CD4-positive, alpha-beta T cell treated with Interleukin-2 at 100 ng/mL for 4 hours (primary cell): ENCODE measurements around the gene LCN6.
"Not testable (repeated sequence)": the region's sequence is repeated elsewhere in the genome, so short reads cannot be mapped to it uniquely, and the experiment has no call there.

Experiments
- DNase-seq: peaks from one replicate; pipeline ENCODE4 v3.0.0-alpha.2; 2020; ENCODE audit warnings: low spot score

Gene LCN6

DNA sequence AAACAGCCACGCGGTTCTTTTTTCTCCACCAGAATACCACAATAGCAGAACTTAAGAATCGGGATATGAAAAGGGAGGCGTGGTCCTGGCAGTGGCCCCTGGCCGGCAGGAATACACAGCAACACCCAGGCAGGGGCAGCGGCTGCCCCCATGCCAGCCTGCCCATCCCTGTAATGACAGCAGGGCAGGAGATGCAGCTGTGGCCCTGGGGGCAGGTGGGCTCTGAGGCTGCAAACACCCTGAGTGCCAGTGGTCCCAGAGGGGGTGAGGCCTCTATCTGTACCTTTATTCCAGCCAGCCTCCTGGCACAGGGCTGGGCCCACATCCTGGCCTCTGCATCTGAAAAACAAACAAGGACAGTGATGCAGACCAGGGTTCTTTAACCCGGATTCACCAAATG, 23.6 kb downstream of the LCN6 start:
- DNase-seq = no peak

DNA sequence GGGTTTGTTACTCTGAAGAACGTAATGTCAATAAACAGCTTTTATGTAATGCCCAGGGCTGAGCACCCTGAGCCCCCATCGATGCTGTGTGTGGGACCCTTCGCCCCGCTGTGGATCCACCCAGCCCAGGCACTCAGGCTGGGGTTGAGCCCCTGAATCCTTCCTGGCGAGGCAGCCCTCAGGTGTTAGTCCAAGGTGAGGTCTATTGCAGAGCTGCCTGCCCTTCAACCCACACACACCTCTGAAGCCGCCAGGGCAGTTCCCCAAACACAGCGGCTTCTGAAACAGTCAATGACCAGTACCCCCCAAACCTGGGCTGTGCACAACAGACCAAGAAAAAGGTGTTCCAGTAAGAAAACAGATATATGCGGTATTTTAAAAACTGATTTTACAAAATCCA, 24.3 kb downstream of the LCN6 start:
- DNase-seq = no peak

DNA sequence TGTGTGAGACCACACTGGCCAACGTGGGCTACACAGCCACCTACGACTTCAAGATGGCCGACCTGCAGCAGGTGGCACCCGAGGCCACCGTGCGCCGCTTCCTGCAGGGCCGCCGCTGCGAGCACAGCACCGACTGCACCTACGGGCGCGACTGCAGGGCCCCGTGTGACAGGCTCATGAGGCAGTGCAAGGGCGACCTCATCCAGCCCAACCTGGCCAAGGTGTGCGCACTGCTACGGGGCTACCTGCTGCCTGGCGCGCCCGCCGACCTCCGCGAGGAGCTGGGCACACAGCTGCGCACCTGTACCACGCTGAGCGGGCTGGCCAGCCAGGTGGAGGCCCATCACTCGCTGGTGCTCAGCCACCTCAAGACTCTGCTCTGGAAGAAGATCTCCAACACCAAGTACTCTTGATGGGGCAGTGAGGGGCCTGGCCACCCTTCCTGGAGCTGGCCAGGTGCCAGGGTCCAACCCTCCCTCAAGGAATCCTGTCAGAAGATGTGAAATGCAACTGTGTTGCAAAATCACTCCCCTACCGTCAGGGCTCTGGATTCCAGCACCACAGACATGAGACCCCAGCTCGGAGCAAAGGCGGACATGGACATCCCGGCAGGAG, 24.9 kb downstream of the LCN6 start:
- no peak for DNase-seq

DNA sequence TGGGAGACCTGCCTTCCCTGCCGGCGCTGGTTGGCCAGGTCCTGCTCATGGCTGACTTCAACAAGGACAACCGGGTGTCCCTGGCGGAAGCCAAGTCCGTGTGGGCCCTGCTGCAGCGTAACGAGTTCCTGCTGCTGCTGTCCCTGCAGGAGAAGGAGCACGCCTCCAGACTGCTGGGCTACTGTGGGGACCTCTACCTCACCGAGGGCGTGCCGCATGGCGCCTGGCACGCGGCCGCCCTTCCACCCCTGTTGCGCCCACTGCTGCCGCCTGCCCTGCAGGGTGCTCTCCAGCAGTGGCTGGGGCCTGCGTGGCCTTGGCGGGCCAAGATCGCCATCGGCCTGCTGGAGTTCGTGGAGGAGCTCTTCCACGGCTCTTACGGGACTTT, 25.4 kb downstream of the LCN6 start:
- no peak for DNase-seq

DNA sequence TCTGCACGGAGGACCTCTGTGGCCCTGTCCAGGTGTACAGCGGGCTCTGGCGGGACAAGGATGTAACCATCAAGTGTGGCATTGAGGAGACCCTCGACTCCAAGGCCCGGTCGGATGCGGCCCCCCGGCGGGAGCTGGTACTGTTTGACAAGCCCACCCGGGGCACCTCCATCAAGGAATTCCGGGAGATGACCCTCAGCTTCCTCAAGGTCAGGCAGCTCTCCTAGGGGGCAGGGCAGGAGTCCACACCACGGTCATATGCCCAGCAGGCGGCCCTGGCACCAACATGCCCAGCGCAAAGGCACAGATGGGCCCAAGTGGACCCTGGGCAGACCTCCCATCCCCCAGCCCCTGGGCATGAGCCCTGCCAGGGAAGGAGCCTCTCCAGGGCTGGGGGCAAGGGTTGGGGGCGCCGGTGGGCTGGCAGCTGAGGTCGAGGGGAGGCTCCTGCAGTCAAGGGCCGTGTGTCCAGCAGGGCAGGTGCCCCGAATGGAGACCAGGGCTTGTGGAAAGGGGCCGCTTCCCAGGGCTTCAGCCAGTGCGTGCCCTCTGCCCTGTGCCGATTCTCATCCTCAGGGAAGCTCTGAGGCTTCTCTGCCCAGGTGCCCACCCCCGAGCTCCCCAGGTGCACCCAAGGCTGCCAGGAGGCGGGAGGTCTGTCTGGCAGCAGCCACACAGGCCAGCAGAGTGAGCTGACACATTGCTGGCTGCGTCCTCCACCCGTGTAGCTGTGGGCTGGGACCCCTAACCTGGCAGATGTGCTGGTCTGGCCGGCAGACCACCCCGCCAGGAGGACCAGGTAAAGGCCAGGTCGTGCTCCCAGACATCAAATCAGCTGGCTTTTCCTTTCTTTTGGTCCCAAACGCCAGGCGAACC, 26.0 kb downstream of the LCN6 start:
- DNase-seq = no peak

DNA sequence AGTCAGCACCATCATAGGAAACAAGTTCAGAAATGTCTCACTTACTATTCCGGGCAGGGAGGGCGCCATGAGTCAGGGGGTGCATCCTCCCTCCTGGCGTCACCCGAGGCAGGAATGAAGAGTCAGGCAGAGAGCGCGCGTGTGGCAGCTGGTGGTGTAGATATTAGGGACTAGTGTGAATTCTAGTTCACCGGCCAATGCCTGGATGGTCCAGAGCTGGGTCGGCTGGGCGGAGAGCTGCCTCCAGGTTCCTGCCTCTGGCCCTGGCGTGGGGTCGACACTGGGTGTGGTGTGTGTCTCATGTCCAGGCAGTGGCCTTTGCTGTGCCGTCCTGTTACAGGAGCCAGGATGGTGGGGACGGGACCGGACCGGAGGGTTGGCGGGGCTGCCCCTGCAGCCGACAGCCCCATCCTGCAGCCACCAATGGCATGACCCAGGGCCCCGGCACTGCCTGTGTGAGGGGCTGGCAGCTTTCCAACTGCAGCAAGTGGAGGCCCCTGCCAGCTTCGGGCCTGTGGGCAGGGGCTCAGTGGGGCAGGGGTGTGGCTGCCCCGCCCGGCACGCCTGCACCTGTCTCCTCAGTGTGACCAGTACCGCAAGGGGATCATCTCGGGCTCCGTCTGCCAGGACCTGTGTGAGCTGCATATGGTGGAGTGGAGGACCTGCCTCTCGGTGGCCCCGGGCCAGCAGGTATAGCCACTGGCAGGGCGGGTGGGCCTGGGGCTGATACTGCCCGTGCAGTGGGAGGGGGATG, 26.8 kb downstream of the LCN6 start:
- DNase-seq = no peak

DNA sequence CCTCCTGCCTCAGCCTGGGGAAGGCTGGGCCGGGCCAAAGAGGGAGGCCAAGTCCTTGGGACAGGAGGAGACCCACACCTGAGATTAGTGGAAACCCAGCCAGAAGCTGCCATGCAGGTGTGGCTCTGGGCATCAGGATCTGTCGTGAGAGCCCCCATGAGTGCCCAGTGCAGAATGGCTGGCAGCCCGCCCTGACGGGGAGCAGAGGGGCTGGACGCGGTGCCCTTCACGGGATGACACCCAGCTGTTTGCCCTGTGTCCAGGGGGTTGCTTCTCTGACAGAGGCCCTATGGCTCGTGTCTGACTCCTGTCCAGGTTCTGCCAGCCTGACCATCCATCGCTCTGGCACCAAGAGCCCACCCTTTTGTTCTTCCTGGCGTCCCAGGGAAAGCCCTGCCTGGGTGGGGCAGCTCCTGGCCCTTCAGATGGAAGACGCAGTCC, 27.4 kb downstream of the LCN6 start:
- no peak for DNase-seq

DNA sequence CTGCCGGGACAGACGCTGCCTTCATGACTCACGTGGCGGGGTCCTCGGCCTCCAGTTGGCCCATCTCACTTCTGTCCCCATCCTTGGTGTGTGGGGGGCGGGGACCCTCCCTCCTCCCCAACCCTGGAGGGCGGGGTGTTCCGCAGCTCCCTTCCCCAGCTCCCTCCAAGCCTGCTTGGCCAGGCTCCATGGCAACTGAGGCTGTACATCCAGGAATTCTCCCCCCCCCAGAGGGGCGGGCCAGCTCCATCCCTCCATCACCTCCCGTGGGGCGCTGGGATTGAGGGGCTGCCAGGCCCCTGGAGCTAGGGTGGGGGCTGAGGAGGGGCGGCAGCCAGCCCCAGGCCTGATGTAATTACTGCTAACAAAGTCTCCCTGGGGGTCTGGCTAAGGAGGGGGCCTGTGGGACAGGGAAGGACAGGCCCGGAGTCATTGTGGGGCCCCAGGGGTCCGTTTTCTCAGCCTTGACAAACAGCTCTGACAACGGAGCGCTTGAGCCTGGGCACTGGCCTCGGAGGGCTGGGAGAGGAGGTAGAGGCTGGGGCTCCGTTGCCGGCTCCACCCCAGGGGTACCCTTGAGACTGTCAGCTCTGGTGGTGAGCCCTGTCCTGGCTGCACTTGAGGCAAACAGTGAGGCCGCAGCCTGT, 28.0 kb downstream of the LCN6 start:
- DNase-seq = no peak

DNA sequence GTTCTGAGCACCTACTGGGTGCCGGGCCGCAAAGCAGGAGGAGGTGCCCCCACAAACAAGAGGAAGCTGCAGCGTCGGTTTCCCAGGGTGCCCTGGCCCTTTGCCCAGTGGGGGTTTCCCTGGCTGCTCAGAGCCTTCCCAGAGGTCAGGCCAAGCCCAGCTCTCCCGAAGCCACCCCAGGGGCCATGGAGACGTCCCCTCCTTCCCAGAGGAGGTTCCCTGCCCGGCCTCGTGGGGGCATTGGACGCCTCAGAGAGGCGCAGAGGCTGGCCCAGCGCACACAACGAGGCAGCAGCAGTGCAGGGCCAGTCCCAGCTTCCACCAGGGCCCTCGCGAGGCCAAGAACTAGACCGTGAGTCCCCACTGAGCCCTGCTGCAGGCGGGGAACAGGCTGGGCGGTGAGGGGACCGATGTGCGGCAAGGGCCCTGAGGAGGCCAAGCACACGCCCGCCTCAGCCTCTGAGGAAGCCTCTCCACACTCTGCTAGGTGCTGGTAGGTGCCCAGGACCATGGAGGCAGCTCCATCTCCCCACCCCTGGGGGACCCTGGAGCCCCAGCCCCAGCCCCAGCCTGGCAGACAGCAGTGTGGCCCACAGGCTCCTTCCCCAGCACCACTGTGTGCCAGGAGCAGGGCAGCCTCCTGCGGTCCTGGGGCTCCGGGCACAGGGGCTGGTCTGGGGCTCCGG, 29.0 kb downstream of the LCN6 start:
- no peak for DNase-seq

DNA sequence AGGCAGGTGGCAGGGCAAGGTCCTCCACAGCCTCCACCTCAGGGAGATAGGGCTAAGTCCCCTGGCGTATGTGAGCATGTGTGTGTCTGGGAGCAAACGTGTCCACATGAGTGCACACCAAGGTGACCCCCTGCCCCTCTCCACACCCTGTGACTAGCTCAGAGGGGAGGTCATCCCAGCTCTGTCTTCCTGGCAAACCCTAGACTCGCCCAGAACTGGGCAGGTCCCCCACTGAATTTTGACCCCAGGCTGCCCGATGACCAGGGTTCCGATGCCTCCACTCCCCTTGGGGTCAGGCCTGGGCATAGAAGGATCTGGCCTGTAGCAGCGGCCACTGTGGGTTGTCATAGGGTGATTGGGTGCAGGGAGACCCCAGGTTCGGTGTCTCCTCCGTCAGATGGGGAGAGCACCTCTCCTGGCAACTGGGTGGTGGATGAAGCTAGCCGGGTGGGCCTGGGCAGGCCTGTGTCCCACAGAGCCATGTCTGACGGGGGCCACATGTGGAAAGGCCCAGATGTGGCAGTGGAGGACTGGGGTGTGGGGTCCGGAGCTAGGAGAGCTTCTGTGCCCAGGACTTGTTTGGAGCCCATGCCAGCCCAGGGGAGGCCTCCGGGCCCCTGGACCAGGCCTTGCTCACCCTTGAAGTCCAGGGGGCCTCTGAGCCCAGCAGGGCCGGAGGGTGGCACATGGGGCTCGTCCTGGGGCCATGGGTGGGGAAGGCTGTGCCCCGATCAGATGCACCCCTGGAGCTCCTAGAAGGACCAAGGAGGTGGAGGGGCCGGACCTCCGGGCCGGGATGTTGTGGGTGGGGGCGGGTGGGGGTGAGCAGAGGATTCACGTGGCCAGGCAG, 29.8 kb downstream of the LCN6 start:
- no peak for DNase-seq

DNA sequence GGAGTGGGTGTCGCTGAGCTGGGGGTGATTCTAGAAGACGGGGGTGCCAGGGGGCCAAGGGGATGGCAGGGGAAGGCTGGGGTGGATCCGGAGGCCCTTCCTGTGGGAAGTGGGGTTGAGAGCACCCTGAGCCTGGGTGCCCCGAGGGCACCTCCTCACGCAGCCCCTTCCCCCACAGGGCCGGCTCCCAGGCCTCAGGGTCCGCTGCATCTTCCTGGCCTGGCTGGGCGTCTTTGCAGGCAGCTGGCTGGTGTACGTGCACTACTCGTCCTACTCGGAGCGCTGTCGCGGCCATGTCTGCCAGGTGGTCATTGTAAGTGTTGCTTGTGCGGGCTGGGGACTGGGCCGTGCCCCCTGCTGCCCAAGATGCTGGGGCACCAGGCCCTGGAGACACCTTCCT, 30.9 kb downstream of the LCN6 start:
- no peak for DNase-seq

DNA sequence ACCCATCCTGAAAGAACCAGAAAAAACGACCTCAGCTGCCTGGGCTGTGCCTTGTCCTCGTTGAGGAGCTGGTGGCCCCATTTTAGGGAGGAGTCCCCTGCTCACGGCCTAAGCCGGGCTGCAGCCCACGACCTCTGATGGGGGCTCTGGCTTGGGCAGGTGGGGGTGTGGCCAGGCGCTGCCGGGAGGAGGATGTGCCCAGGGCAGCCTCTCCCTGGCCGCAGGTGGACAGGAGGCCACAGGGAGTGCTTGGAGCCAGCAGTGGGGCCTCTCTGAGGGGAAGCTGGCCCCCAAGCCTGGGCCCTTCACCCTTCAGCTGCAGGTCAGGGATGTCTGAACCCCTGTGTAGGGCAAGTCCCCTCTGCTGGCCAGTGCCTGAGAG, 33.4 kb downstream of the LCN6 start:
- DNase-seq = no peak

DNA sequence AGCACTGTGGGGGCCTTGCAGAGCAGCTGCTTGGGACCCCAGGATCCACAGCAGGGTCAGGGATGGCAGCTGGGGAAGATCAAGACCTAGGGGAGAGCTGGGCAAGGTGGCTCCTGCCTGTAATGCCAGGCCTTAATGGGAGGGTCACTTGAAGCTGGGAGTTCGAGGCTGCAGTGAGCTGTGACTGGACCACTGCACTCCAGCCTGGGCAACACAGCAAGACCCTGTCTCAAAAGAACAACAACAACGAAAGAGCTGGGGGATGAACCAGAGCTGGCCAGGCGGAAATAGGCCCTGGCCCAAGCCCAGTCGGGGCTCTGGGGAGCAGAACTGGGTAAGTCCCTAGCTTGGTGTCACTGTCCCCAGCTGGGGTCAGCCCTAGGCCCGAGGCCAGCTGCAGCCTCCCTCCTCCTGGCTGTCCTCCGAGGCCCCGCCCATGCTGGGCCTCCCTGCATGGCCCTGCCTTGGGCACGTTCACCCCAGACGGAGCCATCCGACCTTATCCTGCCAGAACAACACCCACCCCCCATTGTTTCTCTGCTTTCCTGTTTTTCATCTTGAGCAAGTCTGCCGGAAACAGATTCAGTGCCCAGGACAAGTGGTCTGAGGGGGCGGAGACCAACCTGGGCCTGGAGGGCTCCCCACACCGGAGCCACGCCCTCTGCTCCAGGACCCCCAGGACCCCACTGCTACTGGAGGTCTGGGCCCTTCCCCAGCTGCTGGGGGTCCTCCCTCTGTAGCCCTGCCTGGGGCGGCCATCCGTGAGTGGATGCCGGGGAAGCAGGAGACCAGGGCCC, 34.0 kb downstream of the LCN6 start:
- DNase-seq = no peak

DNA sequence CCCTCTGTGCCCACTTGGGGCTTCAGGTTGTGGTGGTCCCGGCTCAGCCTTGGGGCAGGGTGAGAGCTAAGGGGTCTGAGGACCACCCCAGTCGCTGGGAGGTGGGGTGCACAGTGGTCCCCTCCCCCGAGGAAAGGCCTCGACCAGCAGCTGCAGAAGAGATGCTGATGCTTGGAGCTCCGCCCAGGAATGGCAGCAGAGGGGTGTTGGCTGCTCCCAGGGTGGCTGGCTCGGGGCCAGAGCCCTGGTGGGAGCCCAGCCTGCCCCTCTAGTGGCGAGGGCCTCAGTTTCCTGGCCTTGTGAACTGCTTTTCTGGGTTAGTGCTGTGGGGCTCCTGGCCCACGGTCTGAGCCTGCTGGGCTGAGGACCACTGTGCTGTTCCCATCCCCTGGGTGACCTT, 34.8 kb downstream of the LCN6 start:
- no peak for DNase-seq

DNA sequence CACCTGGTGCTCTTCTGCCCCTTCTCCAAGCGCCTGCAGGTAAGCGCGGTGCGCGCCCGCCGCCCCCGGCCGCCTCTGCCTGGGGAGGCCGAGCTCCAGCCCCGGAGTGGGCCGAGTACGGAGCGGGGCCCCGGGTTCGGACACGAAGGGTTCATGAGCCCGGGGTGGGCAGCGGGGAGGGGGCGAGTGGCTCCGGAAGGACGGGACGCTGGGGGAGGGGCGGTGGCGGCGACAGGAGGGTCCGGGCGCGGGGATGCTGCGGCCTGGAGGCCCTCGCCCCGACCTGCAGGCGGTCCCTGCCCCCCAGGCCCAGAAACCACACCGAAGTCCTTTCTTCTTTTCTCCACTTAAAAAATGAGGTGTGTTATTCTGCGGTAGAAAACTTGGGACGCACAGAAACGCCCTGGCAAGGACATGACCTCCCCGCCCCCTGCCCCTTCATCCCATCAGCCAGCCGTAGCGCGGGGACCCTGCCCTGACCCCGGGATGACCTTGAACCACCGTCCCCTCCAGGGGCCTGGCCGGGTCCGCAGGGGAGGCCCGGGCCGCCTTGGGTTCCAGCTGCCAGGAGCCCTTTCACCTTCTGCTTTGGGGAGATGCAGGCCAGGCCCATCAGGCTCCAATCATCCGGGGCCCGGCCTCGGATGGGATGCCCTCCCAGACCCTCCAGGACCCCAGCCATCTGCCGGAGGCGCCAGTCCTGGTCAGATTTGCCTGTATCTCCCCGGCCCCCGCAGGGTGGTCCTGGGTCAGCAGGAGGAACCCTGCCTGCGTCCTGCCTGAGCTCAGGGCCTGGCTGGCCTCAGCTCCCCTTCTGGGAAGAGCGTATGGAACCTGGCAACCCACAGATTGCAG, 35.4 kb downstream of the LCN6 start:
- DNase-seq = no peak

DNA sequence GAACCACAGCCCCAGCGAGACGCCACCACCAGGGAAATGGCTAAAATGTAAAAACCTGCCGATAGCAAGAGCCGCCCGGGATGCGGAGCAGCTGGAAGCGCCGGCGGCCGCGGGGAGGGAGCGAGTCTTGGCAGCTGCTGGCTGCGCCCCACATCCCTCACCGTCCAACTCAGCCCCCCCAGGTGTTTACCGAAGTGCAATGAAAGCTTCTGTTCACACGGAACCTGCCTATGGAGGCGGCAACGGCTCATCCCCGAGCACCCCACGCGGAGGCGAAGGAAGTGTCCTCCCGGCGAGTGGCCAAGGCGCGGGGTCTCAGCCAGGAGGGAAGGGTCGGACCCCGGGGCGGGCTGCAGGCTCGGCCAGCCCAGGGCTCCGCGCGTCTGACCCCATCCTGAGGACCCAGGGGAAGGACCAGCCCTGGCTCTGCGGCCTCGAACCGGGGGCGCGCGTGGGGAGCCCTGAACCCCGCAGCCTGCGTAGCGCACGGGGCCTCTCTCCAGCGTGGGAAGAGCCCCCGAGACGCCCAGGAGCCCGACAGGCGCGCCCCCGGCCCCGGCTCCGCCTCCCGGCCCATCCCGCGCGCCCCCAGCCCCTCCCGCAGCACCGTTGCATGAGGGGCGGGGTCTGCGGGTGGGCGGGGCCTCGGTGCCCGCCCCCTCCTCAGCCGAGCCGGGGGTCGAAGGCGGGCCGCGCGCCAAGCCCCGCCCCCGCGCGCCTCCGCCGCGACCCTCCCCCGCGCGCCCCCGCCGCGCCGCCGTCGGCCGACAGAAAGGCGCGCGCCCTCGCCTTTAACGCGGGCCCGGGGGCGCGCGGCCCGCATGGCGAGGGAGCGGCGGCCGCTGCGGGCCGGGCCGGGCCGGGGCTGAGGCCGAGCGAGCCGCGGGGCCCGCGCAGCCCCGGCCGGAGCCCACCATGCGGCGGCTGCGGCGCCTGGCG, 36.3 kb downstream of the LCN6 start, which contains the start of gene DIPK1B:
DIPK1B (plus strand) TSS at position 822 of the 939 bp plus-strand sequence; CDS start at position 916, 94 bp downstream.
- DNase-seq = no peak

DNA sequence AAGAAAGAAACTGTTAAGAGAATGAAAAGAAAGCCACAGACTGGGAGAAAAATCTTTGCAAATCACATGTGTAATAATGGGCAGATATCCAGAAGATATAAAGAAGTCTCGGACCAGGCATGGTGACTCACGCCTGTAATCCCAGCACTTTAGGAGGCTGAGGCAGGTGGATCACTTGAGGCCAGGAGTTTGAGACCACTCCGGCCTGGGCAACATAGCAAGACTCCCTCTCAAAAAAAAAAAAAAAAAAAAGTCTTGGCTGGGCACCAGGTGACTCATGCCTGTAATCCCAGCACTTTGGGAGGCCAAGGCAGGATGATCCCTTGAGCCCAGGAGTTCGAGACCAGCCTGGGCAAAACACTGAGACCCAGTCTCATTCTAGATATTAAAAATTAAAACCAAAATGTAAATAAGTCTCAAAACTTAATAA, 37.1 kb downstream of the LCN6 start:
- DNase-seq = not testable (repeated sequence)

DNA sequence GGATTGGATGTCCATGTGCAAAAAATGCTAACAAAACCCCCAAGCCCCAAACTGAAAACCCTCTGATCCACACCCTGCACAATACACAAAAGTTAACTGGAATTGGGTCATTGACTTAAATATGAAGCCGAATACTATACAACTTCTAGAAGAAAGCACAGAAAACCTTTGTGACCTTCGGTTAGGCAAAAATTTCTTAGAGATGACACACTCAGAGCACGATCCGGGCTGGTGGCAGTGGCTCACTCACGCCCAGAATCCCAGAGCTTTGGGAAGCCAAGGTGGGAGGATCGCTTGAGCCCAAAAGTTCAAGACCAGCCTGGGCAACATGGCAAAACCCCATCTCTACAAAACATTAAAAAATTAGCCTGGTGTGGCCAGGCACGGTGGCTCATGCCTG, 37.8 kb downstream of the LCN6 start:
- no peak for DNase-seq
